Right lobe of liver (tissue), 4 donors: ENCODE results near the gene JAM3.

ENCODE experiments used
- POLR2A ChIP-seq: fragments of 450-650 bp; IDR thresholded peaks from one replicate; pipeline ENCODE4 v1.6.1; 2017; ENCODE audit warnings: antibody characterized with exemption, mild to moderate bottlenecking
- TF ChIP-seq, protein P1 (sequence below), 4 donors: fragments of 200-600 bp in 3 of 4; fragments of 450-650 bp in 1 of 4; IDR thresholded peaks; one replicate each; pipeline versions ENCODE4 v1.5.1 to v1.8.0; 2016 to 2022; ENCODE audit warnings: antibody characterized with exemption in 4 of 4, mild to moderate bottlenecking in 2 of 4
- donor health status: DM: no; HTN: no; CAD: no.
- donor health status: DM: no; HTN: no; CAD: no.
- donor health status: DM: no; HTN: yes; CAD: no.

DNA sequence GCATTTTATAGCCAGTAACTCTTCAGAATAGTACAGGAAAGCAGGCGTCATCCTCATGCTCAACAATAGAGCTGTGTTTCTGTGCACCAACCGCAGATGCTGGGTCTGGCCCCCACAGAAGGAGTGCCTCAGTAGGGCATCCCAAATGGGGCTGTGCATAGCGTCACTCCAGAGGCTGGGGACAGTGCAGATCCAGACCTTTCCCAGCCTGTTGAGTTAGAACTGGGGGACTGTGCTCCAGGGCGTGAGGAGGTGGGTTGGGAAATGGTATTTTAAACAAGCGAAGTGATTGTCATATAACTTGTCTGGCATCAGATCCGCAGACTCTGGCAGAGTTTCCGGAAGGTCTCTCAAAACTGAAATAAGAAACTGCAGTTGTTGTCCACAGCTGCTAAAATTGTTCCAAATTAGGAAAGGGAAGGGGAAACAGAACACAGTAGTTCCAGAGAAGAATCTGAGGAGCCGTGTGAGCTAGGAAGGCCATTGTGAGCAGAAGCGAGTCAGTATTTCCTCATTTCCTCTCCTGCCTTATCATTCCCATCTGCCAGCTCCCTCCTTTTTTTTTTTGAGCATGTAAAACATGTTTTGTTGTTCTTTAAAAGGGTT lies 52.2 kb downstream of the JAM3 start:
- TF ChIP-seq, protein P1, sequence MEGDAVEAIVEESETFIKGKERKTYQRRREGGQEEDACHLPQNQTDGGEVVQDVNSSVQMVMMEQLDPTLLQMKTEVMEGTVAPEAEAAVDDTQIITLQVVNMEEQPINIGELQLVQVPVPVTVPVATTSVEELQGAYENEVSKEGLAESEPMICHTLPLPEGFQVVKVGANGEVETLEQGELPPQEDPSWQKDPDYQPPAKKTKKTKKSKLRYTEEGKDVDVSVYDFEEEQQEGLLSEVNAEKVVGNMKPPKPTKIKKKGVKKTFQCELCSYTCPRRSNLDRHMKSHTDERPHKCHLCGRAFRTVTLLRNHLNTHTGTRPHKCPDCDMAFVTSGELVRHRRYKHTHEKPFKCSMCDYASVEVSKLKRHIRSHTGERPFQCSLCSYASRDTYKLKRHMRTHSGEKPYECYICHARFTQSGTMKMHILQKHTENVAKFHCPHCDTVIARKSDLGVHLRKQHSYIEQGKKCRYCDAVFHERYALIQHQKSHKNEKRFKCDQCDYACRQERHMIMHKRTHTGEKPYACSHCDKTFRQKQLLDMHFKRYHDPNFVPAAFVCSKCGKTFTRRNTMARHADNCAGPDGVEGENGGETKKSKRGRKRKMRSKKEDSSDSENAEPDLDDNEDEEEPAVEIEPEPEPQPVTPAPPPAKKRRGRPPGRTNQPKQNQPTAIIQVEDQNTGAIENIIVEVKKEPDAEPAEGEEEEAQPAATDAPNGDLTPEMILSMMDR (IDR thresholded peaks at IDR 0.05), result no peak
- TF ChIP-seq POLR2A, result no peak
